Measurements from ENCODE around the gene PLB1.
"Not testable (repeated sequence)": the region's sequence is repeated elsewhere in the genome, so short reads cannot be mapped to it uniquely, and the experiment has no call there.

Gene PLB1

DNA sequence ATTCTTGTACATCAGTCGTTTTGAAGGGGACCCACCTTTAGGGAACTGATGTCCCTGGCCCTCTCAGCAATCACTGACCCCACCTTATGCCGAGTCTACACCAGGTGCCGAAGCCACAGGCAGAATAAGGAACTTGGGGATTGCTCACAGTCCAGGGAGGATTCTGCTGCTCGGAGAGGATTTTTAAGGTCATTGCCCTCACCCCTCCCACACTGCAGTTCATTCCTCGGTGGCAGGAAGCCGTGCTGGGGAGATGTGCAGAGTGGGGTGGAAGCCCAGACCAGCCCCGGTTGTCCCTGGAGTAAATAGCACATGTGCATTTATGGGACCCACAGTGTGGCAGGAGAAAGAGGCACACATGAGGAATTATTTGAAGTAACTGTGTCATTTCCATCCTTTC lies 50.4 kb downstream of the PLB1 start:
- Histone ChIP-seq H3K9me3 (ENCODE audit: low read depth, low read length) (no peaks in the 10 kb centered on the region), H3K27ac (no peak overlapping the region), H3K36me3 (ENCODE audit: insufficient read depth, low read length) (no peaks in the 10 kb centered on the region), H3K9ac (ENCODE audit: insufficient read length) (no peak overlapping the region), H3K4me3 (no peak overlapping the region)
- no peak for DNase-seq (ENCODE audit: low read depth, low spot score)
- TF ChIP-seq EZH2 (IDR thresholded peaks at IDR 0.05) (no peak), POLR2AphosphoS5 (IDR thresholded peaks at IDR 0.05; ENCODE audit: borderline replicate concordance, low read depth, low read length) (no peak), FOXP2 (optimal IDR thresholded peaks at IDR 0.05; ENCODE audit: control extremely low read depth, extremely low read length, insufficient read depth) (no peak)

DNA sequence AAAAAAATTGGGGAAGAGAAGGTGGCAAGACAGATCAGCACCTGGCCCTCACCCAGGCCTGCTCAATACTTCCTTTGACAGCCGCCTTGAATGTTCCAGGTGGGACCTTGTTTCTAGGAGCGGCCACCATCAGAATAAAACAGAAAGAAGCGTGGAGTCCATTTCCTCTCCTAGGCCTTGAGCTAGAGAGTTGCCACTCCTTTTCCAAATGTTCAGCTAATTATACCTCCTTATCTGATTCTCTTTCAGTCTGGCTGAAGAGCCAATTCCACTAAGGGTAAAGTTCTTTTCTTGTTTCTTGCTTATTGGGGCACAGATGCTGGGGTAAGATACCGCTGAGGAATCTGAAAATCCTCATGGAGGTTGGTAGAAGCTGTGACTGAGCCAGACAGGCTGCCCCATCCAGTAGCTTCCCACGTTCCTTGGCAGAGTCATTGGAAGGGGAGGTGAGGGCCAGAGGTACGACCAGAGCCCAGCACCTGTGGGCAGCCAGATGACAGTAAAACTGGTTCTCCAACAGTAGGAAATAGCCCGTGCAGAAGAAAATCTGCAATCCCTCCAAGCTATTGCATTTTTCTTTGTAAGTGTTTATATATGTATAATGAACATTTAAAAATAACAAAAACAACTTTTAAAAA lies 51.5 kb downstream of the PLB1 start:
- H3K9ac ChIP-seq (ENCODE audit: insufficient read length), result no peak overlapping the region
- H3K4me3 ChIP-seq, result no peak overlapping the region
- no peaks in the 10 kb centered on the region for H3K36me3 ChIP-seq (ENCODE audit: insufficient read depth, low read length)
- TF ChIP-seq EZH2 (IDR thresholded peaks at IDR 0.05) (no peak), POLR2AphosphoS5 (IDR thresholded peaks at IDR 0.05; ENCODE audit: borderline replicate concordance, low read depth, low read length) (no peak), FOXP2 (optimal IDR thresholded peaks at IDR 0.05; ENCODE audit: control extremely low read depth, extremely low read length, insufficient read depth) (no peak)
- H3K27ac ChIP-seq, result no peak overlapping the region
- DNase-seq (ENCODE audit: low read depth, low spot score), result no peak
- H3K9me3 ChIP-seq (ENCODE audit: low read depth, low read length), result no peaks in the 10 kb centered on the region

DNA sequence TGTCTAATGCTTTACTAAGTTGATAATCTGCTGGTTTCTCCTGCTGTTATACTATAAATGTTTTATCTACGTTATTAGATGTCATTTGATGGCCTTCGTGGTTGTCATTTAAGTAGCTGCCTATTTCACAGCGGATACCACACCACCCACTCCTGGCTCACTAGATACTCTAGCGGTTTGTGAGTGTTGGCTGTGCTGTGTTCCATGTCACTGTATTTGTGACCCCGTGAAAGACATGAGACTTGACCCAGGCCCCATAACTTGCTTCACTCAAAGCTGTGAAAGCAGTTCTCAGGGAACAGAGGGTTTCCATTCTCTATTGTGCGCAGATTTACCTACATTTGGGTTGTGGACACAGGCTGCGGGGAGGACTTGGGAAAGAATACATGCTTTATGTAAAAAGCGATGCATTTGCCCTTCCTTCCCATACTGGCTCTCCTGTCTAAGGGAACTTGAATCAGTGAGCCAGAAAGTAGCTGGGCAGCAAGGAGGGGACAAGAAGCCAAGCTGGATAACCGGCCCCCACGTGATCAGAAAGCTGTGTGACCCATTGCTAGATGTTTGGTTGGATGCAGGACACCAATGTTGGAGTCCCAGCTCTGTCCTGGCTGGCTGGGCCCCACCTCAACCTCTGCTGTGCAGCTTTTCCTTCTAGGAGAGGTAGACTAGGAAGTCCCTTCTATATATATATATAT lies 52.2 kb downstream of the PLB1 start:
- no peaks in the 10 kb centered on the region for H3K36me3 ChIP-seq (ENCODE audit: insufficient read depth, low read length)
- no peak for DNase-seq (ENCODE audit: low read depth, low spot score)
- H3K9ac ChIP-seq (ENCODE audit: insufficient read length), result no peak overlapping the region
- no peaks in the 10 kb centered on the region for H3K9me3 ChIP-seq (ENCODE audit: low read depth, low read length)
- no peak for TF ChIP-seq POLR2AphosphoS5 (IDR thresholded peaks at IDR 0.05; ENCODE audit: borderline replicate concordance, low read depth, low read length)
- TF ChIP-seq EZH2 (IDR thresholded peaks at IDR 0.05), result no peak
- no peak for TF ChIP-seq FOXP2 (optimal IDR thresholded peaks at IDR 0.05; ENCODE audit: control extremely low read depth, extremely low read length, insufficient read depth)
- no peak overlapping the region for H3K4me3 ChIP-seq
- no peak overlapping the region for H3K27ac ChIP-seq

DNA sequence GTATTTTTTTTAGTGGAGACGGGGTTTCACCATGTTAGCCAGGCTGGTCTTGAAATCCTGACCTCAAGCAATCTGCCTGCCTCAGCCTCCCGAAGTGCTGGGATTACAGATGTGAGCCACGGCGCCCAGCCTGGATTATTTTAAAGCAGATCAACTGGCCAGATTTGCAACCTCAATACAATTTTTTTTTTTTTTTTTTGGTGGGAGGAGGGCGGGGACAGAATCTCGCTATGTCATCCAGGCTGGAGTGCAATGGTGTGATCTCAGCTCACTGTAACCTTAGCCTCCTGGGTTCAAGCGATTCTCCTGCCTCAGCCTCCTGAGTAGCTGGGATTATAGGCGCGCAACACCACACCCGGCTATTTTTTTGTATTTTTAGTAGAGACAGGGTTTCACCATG lies 54.5 kb downstream of the PLB1 start:
- not testable (repeated sequence) for H3K9ac ChIP-seq (ENCODE audit: insufficient read length); H3K4me3 ChIP-seq; H3K27ac ChIP-seq; H3K9me3 ChIP-seq (ENCODE audit: low read depth, low read length); H3K36me3 ChIP-seq (ENCODE audit: insufficient read depth, low read length); DNase-seq (ENCODE audit: low read depth, low spot score)

DNA sequence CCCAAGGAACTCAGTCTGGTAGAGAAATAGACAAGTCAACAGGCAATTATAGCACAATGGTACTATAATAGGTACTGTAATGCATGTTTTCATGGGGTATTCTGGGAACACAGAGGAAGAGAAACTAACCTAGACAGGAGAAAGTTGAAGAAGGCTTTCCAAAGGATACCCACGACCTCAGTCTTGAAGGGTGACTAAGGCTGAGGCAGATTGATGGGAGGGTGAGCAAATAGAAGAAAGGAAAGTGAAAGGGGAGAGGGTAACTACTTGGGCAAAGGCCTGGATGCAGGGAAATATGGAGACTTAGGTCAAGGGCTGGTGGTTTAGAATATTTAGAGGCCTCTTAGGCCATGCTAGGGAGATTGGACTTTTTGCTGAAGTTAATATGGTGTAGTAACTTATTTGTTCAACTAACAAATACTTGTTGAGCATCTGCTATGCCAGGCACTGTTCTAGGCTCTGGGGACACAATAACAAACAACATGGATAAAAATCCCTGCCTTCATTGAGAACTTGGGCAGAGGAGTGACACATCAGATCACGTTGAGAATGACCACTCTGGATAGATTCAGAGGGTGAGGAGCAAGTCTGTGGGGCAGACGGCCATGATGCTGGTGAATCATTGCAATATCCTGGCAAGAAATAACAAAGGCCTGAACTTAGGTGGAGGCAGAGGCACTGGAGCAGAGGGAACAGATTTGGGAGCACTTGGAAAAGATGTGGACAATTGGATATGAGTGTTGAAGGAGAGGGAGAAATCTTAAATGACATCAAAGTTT lies 56.4 kb downstream of the PLB1 start:
- Histone ChIP-seq H3K9me3 (ENCODE audit: low read depth, low read length) (no peaks in the 10 kb centered on the region), H3K36me3 (ENCODE audit: insufficient read depth, low read length) (no peaks in the 10 kb centered on the region), H3K4me3 (no peak overlapping the region), H3K27ac (no peak overlapping the region), H3K9ac (ENCODE audit: insufficient read length) (no peak overlapping the region)
- TF ChIP-seq EZH2 (IDR thresholded peaks at IDR 0.05) (no peak), FOXP2 (optimal IDR thresholded peaks at IDR 0.05; ENCODE audit: control extremely low read depth, extremely low read length, insufficient read depth) (no peak)
- no peak for DNase-seq (ENCODE audit: low read depth, low spot score)

DNA sequence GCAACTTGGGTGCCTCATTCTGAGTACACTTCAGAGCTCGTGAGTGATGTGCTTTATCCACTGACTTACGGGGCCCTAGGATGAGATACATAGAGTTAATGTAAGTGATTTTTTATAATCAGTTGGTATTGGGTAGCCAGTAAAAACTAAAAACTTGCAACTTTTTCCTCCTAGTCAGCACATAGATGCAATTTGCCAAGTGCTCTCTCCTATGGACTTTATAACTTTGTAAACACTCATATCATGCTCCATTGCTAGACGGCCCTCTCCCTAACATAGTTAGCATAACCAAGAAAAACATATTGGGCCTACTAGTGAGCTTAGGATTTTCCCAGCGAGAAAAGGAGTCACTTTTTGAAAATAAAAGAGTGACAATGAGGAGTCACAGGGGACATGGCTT lies 60.4 kb downstream of the PLB1 start:
- no peak for DNase-seq (ENCODE audit: low read depth, low spot score)
- H3K9me3 ChIP-seq (ENCODE audit: low read depth, low read length), result no peaks in the 10 kb centered on the region
- no peaks in the 10 kb centered on the region for H3K36me3 ChIP-seq (ENCODE audit: insufficient read depth, low read length)
- no peak overlapping the region for H3K27ac ChIP-seq
- no peak for TF ChIP-seq EZH2 (IDR thresholded peaks at IDR 0.05)
- no peak for TF ChIP-seq POLR2AphosphoS5 (IDR thresholded peaks at IDR 0.05; ENCODE audit: borderline replicate concordance, low read depth, low read length)
- TF ChIP-seq FOXP2 (optimal IDR thresholded peaks at IDR 0.05; ENCODE audit: control extremely low read depth, extremely low read length, insufficient read depth), result no peak
- H3K4me3 ChIP-seq, result no peak overlapping the region
- H3K9ac ChIP-seq (ENCODE audit: insufficient read length), result no peak overlapping the region

DNA sequence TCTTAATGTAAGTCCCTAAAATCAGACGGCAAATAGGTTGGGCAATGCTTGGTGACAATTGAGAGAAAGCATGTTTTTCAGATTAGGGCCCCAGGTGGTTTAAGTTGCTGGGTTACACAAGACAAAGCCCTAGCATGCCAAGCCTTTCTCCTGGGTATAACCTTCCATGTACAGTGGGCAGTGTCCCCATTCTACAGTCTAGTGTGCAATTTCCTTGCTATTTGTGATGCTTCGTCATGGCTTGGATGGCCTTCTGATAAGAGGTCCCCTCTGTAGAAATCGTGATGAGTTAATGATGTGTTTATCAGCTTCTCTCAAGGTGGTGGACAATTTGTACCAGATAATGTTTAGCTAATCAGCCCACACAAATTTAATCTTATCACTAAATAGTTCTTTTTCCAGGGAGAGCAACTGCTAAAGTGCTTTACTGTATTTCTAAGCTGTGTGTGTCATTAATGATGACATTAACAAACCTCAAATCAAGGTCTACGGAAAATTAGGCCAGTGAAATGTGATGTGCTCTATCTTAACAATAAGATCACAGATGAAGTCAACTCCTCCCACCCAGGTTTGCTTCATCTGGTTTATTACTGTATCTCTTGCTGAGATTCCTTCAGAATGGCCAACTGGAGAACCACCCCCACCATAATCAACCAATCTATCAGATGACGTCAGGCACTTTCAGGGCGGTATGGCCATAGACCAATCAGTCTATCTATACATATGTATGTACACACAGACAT lies 61.7 kb downstream of the PLB1 start:
- Histone ChIP-seq H3K9ac (ENCODE audit: insufficient read length) (no peak overlapping the region), H3K4me3 (no peak overlapping the region), H3K9me3 (ENCODE audit: low read depth, low read length) (no peaks in the 10 kb centered on the region), H3K27ac (no peak overlapping the region), H3K36me3 (ENCODE audit: insufficient read depth, low read length) (no peaks in the 10 kb centered on the region)
- DNase-seq (ENCODE audit: low read depth, low spot score), result no peak
- TF ChIP-seq POLR2AphosphoS5 (IDR thresholded peaks at IDR 0.05; ENCODE audit: borderline replicate concordance, low read depth, low read length), result no peak
- TF ChIP-seq EZH2 (IDR thresholded peaks at IDR 0.05), result no peak
- no peak for TF ChIP-seq FOXP2 (optimal IDR thresholded peaks at IDR 0.05; ENCODE audit: control extremely low read depth, extremely low read length, insufficient read depth)

DNA sequence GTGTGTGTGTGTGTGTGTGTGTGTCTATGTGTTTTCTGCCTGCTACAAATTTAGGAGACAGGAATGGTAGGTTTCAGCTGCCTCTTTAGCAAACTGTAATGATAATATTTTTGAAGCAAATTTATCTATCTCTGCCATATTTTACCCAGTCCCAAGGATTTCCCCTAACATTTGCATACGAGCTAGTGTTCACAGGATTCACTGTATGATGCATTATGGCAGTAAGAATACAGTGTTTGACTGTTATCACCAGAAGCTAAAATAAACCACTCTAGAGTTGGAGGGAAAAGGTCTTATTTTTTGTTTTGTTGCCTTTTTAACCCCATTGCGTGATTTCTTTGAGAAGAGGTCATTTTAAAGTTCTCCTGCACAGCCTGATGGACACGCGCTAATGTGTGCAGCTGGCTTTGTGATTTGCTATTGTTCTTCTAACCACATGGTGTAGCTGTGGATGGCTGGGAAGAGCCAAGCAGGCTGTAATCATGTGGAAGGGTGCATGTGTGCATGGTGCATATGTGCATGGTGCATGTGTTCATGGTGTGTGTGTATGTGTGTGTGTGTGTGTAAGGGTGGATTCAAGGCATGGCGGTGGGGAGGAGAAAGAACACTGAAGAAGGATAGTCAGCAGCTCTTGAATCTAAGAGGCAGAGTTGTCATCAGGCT lies 62.4 kb downstream of the PLB1 start:
- H3K36me3 ChIP-seq (ENCODE audit: insufficient read depth, low read length), result no peaks in the 10 kb centered on the region
- no peak for DNase-seq (ENCODE audit: low read depth, low spot score)
- no peaks in the 10 kb centered on the region for H3K9me3 ChIP-seq (ENCODE audit: low read depth, low read length)
- no peak overlapping the region for H3K27ac ChIP-seq
- H3K9ac ChIP-seq (ENCODE audit: insufficient read length), result no peak overlapping the region
- TF ChIP-seq EZH2 (IDR thresholded peaks at IDR 0.05) (no peak), POLR2AphosphoS5 (IDR thresholded peaks at IDR 0.05; ENCODE audit: borderline replicate concordance, low read depth, low read length) (no peak), FOXP2 (optimal IDR thresholded peaks at IDR 0.05; ENCODE audit: control extremely low read depth, extremely low read length, insufficient read depth) (no peak)
- no peak overlapping the region for H3K4me3 ChIP-seq
